ENCODE measurements around the gene PXT1.

PXT1 gene

DNA sequence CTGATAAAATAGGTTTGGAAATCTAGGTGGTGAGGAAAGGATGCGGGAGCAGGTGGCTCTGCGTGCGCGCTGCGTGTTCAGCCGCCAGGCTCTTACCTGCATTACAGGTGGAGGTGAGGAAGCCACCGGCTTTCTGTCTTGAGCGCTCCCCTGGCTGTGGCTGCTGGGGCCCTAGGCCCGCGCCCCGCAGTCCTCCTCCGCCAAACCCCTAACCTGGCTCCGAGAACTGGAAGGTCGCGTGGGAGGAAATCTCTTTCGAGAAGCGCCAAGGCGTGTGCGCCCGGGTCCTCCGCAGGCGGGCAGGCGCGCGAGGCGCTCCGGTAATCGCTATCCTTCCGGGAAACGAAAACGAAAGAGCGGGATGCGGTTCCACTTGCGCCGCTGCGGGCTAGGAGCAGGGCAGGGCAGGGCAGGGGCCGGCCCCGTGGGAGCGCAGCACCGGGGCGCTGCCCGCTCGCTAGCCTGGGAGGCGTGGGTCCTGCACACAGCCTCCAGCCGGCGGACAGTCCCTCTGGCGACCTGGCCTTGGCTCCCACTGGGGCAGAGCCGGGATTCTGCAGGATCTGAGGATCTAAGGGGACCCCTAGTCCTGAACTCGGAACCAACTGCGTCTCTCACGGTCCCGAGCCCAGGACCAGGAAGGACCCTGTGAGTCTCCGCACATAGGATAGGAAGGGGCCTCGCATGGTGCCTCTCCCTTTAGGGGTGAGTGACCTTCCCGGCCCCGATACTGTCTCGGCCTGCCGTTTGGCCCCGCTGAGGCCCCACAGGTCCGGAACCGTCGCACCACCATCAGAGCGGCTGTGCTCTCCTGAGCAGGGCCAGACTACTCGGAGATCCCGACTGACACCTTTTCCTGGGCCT lies 55.0 kb downstream of the PXT1 start, which contains the start of gene ETV7:
TSS of gene ETV7 (minus strand) at position 230 of the 864 bp plus-strand sequence. CDS start at position 102, 128 bp downstream.
- no peak for DNase-seq

DNA sequence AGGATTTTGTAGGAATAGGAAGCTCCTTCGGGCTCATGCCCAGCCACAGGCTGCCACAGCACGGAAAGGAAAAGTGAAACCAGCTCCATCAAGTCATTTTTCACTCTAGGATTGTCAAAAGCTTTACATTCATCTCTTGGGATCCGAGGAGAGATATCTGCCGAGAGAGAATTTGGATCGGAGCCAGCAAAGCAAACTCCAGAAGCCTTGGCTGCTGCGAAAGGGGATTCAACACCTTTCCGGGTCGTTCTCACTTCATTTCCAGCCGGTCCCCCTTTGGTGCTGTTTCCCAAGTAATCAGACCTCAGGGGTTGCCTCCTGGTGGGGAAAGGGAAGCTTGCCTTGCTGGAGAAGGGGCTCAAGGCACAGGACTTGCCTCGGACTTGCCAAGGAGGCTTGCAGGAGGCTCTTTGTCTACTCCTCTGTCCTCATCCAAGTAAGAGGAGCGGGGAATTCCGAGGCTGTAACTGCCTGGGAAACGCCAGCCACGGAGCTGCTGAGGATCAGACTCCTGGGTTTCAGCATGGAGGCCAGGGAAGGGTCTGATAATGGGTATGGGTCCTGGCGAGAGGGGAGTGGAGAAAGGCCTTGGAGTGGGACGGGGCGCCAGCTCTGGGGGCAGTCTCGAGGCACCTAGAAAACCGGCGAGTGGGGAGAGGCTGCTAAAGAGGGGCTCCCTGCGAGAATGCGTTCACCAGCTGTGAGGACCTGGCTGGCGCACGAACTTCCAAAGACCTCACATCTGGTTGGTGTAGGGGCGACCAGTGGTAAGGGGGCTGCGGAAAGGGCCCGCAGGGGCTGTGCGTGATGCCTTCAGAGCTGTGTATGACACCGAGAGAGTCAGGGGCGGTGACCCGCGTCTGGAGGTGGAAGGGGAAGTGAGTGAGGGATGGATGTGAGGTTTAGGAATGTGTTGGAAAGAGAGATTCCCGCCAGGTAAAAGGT lies 55.9 kb downstream of the PXT1 start:
- no peak for DNase-seq

DNA sequence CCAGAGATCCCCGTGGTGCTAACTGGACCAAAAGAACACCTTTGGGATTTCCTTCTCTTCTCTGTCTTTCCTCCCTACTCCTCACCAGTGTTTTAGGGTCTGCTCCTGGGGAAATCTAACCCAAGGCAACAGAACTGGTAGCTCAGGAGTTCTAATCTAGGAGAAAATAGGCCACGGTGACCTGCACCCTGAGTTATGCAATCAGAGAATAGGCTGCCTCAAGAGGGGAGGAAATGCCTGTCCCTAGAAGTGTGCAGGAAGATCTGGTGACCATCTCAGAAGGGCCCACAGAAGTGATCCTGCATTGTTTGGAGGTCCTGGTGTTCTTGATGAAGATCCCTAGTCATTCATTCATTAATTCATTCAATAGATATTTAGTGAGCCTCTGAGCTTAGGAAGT lies 58.6 kb downstream of the PXT1 start:
- no peak for DNase-seq

DNA sequence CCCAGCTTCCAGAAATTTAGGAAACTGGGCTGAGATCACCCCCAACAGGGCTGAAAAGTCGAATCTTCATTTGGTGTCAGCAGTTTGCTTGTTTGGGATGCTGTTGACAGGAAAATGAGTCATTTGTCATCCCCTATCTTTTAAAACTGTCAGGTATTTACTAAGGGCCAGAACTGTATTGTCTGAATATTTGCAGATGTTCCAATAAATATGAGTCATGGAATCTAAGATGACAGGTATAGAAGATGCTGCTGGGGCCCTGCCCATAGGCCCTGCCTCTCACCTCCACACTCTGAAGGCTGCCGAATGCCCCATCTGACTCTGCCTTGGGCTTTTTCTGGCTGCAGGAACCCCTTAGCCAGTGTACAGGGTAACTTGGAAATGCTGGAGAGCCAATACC lies 59.0 kb downstream of the PXT1 start:
- no peak for DNase-seq

DNA sequence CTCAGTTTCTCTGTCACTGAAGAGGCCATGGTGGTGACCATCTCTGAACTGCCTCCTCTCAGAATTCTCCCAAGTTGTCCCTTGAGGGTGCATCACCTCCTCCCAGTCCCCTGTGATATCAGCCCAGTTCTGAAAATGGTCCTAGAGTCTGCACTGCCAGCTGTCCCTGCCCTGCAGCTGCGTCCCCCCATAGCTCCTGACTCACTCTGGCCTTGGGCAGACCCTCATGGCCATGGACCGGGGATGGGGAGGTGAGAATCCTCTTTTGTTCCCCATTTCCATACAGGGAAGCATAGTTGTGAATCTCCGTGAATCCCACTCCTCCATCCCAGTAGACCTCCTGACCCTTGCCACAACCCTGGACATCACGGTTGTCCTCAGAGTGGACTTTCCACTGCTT lies 59.7 kb downstream of the PXT1 start:
- no peak for DNase-seq

DNA sequence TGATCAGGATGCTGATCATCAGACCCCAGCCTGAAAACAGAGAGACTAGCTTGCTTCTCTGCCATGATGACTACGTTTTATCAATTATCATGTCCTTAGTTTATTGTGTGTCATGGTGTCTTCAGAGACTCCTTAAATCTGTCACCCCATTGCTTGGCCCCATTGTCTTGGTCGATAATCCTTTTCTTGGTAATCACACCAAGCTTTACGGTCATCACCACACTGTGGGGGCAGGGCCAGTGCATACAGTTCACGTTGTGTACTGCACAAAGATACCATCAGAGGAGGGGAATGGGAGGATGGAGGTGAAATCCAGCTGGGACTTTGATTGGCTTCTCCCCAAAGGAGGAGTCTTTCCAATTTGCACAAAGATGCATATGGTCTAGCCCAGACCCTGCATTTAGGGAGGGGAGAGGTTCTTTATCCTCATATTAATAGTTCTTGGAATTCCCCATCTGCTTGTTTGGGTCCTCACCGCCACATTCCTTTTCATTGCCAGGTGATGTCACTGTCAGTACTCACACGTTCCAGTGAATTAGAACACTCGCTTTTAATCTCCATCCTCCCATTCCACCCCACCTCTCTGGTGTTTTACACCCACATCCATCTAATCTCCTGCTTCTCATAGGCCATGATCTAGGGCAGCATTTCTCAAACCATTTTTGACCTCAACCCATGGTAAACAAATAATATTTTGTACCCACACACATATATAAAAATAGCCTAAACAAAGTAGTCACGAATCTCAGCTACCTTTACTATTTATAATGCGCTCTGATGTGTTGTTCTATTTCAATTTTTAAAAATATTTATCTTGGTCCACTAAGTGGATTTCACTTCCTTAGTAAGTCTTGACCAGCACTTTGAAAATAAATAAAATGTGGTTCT lies 60.9 kb downstream of the PXT1 start:
- no peak for DNase-seq

DNA sequence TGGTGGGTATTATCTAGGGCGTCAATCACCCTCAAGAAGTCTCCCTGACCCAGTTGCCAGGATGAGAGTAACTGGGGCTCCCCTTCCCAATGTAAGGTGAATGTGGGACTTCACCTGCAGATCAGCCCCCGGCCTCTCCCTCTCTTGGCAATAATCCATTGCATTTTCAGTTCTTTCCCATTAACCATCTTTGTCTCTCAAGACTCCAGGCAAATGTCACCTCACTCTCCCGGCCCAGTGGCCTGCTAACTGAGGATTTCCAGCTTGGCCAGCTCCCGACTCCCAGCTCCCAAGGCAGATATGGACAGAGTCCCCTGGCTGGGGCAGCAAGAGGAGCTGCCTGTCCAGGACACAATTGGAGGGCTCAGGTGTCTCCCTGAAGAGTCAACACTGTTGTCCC lies 62.5 kb downstream of the PXT1 start:
- no peak for DNase-seq

DNA sequence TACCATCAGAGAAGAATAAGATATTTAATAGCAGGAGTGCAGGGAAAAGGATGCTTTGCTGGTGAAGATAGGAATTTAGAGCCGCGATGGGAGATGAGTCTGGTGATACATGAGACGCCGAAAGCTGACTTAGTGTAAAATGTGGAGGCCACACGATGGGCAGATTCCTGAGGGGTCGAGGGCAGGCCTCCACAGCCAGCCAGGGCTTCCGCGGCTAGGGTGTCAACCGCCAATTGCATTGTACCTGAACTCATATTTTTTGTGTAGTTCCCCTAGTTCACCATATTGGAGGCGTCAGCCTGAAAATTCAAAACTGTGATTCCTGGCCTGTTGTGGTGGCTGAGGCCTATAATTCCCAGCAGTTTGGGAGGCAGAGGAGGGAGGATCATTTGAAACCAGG lies 63.7 kb downstream of the PXT1 start:
- DNase-seq, result no peak

DNA sequence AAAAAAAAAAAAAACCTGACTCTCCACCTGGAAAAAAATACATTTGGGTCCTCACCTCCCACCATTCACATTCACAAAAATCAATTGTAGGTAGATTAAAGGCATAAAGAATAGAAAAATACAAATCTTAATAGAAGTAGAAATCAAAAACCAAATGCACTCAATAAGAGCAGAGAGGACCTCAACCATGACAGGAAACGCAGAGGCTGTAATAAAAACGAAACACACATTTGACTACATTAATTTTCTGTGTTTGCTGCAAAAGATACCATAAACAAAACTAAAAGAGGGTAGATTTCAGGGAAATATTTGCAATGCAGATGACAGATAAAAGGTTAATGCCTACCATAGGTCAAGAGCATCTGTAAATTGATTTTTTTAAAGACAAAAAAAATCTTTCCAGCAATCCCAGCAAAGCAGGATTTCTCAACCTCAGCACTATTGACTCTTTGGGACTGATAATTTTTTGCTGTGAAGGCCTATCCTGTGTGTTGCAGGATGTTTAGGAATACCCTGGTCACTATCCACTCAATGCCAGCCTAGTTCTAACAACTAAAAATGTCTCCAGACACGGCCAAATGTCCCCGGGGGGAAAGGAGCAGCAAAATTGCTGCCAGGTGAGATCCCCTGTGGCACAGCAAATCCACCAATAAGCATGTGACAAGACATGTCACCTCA lies 64.3 kb downstream of the PXT1 start:
- no peak for DNase-seq

DNA sequence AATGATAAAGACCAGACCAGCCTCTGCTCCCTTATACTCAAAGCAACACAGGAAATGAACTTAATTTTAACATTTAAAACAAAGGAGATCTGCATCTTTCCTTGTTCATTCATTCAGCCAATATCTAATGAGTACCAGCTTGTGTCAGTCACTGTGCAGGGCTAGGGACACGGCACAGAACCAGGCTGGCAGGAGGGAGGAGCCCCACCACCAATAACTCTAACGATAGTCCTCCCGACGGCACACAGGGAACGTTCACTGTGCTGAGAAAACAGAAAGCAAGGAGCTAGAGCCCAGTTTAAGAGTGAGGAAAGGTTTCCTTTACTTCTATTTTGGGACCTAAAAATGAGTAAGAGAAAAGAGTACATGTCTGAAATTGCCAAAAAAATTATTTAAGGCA lies 65.1 kb downstream of the PXT1 start:
- DNase-seq, result no peak

DNA sequence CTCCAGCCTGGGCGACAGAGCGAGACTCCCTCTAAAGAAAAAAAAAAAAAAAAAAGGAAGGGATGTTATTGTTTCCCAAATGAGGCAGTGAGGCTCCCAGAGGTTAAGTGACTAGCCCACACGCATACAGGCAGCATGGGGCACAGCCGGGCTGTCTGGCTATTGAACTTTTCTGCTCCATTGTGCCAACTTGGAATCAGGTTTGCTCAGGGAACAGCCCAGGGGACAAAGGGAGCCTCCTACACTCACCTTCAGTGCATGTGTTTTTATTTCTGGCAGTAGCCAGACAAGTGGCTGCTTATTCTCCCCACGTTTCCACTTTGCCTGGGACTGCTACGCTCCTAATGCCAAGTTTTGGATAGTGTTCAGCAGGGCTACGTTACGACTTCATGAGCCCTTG lies 65.9 kb downstream of the PXT1 start:
- DNase-seq, result no peak

DNA sequence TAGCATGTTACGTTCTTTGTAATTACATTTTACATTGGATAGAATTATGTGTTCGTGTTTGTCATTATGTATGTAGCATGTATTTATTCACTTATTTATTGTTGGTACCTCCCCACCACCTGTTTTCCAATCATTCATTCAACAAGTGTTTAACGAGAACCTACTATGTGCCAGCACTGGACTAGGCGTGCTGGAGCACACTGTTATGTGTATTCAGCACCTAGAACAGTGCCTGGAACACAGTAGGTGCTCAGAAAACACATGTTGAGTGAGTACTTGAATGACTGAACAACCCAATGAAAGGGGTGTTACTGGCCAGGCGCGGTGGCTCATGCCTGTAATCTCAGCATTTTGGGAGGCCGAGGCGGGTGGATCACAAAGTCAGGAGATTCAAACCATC lies 66.5 kb downstream of the PXT1 start:
- no peak for DNase-seq

DNA sequence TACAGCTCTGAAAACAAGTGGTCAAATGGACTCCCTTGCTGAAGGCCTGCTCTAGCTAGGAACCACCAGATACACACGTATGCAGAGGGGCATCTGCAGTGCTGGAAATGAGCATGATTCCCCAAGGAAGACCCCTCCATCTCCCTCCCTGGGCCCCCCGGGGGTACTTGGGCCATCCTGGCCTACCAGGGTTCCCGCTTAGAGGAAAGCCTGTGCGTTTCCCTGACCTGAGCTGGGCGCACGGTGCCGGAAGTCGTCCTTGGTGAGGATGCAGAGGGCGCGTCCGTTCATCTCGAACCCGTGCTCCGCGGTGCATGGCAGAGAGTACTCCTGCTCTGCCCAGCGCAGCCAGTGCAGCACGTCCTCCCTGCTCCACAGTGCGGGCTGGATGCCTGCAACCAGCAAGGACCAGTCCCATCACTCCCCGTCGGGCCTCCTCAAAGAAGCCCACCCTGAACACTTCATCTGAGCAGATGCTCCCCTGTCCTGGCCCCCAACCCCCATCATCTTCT lies 67.0 kb downstream of the PXT1 start:
- DNase-seq, result no peak

DNA sequence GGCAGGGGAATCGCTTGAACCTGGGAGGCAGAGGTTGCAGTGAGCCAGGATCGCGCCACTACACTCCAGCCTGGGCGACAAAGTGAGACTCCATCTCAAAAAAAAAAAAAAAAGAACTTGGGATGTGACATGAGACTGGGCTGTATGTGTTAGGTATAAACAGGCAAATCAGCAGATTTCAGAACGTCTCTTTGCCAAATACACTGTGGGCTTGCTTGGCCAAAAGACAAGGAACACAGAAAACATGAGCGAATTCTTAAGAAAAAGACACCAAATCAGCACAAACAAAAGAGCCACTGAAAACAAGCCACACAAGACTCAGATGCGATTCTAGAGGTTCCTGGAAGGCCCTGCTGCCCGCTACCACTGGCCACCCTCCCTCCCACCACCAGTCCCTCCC lies 67.7 kb downstream of the PXT1 start:
- DNase-seq, result no peak

DNA sequence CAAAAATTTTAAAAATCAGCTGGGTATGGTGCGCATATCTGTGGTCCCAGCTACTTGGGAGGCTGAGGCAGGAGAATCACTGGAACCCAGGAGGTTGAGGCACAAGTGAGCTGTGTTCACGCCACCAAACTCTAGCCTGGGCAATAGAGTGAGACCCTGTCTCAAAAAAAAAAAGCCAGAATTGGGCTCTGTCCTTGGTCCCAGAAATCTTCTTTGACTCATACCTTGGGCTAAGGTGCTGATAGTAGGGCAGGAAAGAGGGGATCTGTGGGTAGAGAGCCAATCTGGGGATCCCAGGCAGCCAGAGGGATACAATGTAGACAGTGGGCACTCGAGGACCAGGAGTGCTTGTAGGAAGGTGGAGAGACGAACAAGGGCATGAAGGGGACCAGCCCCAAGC lies 68.5 kb downstream of the PXT1 start:
- DNase-seq, result no peak

DNA sequence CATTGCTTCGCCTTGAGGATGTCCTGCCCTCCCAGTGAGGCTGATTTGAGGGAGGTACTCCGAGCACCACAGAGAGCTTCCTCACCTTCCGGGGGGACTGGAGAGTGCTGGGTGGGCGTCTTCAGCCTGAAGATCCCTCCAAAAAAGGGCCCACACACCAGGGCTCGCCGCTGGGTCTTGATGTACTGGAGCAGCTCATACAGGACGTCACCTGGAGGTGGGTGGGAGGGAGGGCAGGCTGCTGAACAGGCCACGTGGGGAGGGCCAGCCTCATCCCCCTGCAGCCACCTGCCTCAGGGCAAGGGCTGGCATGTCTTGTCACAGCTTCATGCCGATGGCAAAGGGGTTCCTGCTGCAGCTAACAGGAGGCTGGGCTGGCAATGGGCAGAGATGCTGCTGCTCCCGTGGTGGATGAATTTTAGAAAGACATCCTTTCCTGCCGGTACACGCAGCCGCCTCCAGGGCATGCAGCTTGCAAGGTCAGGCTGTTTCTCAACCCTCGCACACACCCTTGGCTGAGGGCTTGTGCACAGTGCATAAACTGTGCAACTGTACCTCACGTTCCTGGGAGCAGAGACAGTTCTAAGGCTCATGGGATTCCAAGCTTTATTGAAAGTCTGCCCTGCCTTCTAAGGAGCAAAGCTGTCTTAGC lies 69.2 kb downstream of the PXT1 start:
- no peak for DNase-seq

DNA sequence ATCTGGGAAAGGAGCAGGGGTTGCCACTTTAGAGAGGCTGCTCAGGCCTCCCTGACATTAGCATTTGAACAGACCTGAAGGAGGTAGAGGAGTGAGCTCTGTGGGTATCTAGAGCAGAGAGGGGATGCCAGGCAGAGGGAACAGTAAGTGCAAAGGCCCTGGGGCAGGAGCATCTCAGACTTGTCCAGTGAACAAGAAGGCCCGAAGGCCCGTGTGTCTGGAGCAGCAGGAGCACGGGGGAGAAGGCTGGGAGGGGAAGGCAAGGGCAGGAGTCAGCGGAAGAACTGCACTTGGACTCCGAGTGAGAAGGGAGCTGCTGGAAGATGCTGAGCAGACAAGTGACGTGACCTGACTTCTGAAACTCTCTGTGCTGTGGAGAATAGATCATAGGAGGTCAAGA lies 70.6 kb downstream of the PXT1 start:
- DNase-seq, result no peak

DNA sequence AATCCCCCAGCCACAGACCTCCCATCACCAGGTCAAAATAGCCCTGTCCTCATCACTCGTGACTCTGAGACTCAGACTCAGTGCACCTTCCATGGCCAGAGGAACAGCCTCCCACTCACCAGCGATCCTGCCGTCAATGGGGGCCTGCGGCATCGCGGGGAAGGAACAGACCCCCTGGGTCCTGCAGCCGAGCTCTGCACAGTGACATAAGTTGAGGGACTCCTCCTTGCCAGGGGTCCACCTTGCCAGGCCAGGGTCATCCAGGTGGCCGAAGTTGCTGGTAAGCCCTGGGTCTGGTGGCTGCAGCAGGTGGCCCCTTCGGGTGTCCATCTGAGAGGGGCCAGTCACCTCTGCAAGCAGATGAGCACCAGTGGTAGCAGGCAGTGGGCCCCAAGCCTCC lies 71.4 kb downstream of the PXT1 start:
- DNase-seq, result no peak

DNA sequence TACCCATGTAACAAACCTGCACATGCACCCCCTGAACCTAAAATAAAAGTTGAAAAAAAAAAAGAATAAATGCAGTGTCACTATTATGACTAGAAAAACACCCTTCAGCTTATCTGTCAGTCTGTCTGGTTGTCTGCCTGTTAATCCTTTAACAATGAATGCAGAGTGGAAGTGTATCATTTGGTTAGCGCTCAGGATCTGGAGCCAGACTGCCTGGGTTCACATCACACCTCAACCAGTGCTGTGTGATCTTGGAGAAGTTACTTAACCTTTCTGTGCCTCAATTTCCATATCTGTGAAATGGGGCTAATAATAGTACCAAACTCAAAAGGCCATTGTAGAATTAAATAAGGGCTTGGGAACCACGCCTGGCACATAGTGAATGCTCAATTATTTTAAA lies 72.0 kb downstream of the PXT1 start:
- no peak for DNase-seq

DNA sequence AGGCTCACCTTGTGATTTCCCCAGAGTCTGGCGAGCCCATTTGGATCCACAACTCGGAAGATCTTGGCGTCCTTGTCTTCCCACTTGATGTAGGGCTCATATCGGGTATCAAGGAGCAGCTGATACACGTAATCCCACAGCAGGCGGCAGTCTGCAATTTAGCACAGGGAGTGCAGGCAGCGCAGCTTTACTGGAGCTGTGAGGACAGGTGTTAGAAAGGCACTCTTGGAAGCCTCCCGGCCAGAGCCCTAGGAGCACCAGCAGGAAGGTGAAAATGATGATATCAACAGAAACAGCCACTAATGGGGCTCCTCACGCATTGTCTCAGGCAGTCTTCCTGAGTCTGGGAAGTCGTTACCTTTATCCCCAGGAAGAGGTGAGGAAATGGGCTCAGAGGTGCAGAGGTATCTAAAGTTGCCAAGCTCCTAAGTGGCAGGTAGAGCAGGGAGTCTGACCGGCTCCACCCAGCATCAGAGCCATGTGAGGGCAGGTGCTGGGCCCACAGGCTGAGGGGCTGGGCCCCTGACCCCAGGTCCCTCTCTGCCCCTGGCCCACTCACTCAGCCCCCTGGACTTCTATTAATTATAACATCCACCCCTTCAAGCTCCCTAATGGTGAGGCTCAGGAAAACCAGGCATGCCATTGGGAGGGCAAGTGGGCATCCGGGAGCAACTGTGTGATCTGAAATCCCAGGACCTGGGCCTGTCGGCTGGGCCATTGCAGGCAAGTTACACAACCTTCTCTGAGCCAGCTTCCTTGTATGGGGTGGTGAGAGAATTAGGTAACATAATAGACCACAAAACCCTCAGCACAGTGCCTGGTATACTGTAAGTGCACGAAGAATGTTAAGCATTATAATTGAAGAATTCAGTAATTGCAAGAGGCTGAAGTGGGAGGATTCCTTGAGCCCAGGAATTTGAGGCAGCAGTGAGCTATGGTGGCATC lies 73.5 kb downstream of the PXT1 start:
- peak; percentile 28 for DNase-seq

All from NCI-H2107 (cell line).